ENCODE data around the gene PM20D1.

DNA sequence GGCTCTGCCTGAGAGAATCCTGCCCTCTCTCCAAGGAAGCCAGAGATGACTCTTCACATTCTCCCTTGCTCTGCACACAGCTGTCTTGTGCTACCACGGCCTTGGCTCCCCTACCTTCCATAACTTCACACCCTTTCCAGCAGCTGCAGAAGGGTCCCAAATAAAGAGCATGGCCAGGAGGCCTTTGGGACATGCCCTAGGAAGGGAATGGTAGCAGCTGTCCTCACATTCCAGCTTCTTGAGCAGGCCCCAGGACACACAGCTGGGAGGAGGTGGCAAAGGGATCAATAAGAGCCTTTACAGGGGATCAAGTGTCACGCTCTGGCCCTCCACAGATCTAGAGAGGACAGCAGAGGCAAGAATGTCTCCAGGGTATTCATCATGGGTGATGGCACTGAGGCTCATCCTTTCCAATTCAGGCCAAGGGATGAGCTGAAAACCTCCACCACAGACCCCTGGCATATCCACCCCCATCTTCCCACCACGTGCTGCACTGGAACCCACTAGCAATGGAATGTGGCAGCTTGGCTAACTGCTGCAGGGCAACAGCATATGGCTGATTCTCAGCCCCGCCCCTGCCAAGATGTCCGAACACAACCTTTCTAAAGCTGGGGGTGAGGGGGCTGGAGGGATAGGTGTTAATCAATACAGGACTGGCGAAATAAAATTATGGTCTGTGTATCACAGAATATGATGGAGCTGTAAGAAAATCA is 56.8 kb downstream of the PM20D1 start:
- TF ChIP-seq CTCF (IDR thresholded peaks at IDR 0.05 in 8 of 11, conservative IDR thresholded peaks at IDR 0.05 in 3 of 11) (no peak), POLR2AphosphoS5 (IDR thresholded peaks at IDR 0.05) (no peak), POLR2A (IDR thresholded peaks at IDR 0.05) (no peak)

Measured in spleen (tissue), 7 donors.